ENCODE data around the gene GDPD3. TPM values are rescaled to one million over a fixed set of nuclear protein-coding genes. Genes with fewer than 3 reads are reported as not detected.

GDPD3 gene
- total and polyA plus RNA-seq, 10 of the 15 experiments (the other 5 are each of a cell fraction or from before 2014, with no cell fraction given) = 0.29 to 3.3 (median 0.97) TPM

GRCh38 chr16:30120340-30121105 lies 7.2 kb upstream of the GDPD3 start:
- Histone ChIP-seq H3K79me2 (ENCODE audit: control insufficient read depth, insufficient read depth, low read length) (no peaks in the 10 kb centered on the region; the same call in 1 of the 2 replicates), H3K27me3 (replicated peaks in 1 of 2; ENCODE audit: control insufficient read depth in 2 of 2, insufficient read depth in 2 of 2, low read length in 1 of 2) (no peaks in the 10 kb centered on the region), H3K9me3 (replicated peaks; ENCODE audit: control insufficient read depth, insufficient read depth, low read length) (no peaks in the 10 kb centered on the region), H3K27ac (ENCODE audit: control insufficient read depth, insufficient read depth) (no peak overlapping the region), H3K4me3 (no peak overlapping the region), H3K4me1 (ENCODE audit: control insufficient read depth, insufficient read depth, low read length) (peaks cover 9% of the 10 kb centered on the region), H3K36me3 (ENCODE audit: control insufficient read depth in 2 of 2, insufficient read depth in 2 of 2, low read length in 1 of 2) (no peaks in the 10 kb centered on the region; a peak in 1 of 4 replicates), H4K20me1 (ENCODE audit: control insufficient read depth, insufficient read depth) (no peaks in the 10 kb centered on the region), H3K4me2 (ENCODE audit: control insufficient read depth, insufficient read depth) (no peak overlapping the region), H3K9ac (ENCODE audit: control insufficient read depth, insufficient read depth, low read length) (no peak overlapping the region), H2AFZ (ENCODE audit: control insufficient read depth, low read depth, low read length) (no peak overlapping the region)
- CTCF ChIA-PET = interaction anchor here (0.9 to 2.3 kb wide), 4 partner anchors 8 to 289 kb away, joined by 3 to 7 read pairs (median 4); partner anchors contain the start of gene TBX6
- DNase-seq (ENCODE audit: low read depth, low spot score) = no peak
- RAD21 ChIA-PET (ENCODE audit: unreplicated experiment) = interaction anchor here (1.6 to 1.7 kb wide), 2 partner anchors 9 to 65 kb away, joined by 4 to 5 read pairs; no protein-coding TSS in a partner anchor
- TF ChIP-seq ETV6 (conservative IDR thresholded peaks at IDR 0.05 in 1 of 2, IDR thresholded peaks at IDR 0.05 in 1 of 2; ENCODE audit: borderline replicate concordance in 1 of 2, low read depth in 1 of 2) (no peak), RFX5 (IDR thresholded peaks at IDR 0.05; ENCODE audit: low read depth, low read length) (peak; percentile 87), SPI1 (IDR thresholded peaks at IDR 0.05; ENCODE audit: borderline replicate concordance, insufficient read depth, low read depth, low read length) (peak; percentile 8; the same call in 1 of the 2 replicates), CREB1 (IDR thresholded peaks at IDR 0.05; ENCODE audit: low read depth) (peak; percentile 30; the same call in 1 of the 2 replicates)
- POLR2A ChIA-PET = interaction anchor here (0.6 to 1.5 kb wide), 4 partner anchors 51 to 1188 kb away, joined by 3 to 6 read pairs (median 4); partner anchors contain the start of gene CORO1A
- SMC1A ChIA-PET (ENCODE audit: uncharacterized antibody, unreplicated experiment) = interaction anchor here (0.6 to 1.2 kb wide), 2 partner anchors 18 to 63 kb away, joined by 3 read pairs; partner anchors contain the start of gene CORO1A
- no peak for ATAC-seq
- no peak for FAIRE-seq
- 42% methylated on average over 3 of the region's 3 CpGs for WGBS (ENCODE audit: insufficient coverage, insufficient replicate concordance, low lambda C conversion rate, missing lambda C conversion rate)
- no TSS peak for BruUV-seq (replicated peaks)
- in situ Hi-C loops (cut with MboI) = no loop called here
- intact Hi-C loops (cut with micrococcal nuclease; ENCODE audit: unreplicated experiment) = no loop called here

GRCh38 chr16:30119428-30119827 lies 6.1 kb upstream of the GDPD3 start:
- intact Hi-C loops (cut with micrococcal nuclease; ENCODE audit: unreplicated experiment) = no loop called here
- no peaks in the 10 kb centered on the region; a peak in 1 of 4 replicates for H3K36me3 ChIP-seq (ENCODE audit: control insufficient read depth in 2 of 2, insufficient read depth in 2 of 2, low read length in 1 of 2)
- in situ Hi-C loops (cut with MboI) = no loop called here
- TF ChIP-seq, protein P1, sequence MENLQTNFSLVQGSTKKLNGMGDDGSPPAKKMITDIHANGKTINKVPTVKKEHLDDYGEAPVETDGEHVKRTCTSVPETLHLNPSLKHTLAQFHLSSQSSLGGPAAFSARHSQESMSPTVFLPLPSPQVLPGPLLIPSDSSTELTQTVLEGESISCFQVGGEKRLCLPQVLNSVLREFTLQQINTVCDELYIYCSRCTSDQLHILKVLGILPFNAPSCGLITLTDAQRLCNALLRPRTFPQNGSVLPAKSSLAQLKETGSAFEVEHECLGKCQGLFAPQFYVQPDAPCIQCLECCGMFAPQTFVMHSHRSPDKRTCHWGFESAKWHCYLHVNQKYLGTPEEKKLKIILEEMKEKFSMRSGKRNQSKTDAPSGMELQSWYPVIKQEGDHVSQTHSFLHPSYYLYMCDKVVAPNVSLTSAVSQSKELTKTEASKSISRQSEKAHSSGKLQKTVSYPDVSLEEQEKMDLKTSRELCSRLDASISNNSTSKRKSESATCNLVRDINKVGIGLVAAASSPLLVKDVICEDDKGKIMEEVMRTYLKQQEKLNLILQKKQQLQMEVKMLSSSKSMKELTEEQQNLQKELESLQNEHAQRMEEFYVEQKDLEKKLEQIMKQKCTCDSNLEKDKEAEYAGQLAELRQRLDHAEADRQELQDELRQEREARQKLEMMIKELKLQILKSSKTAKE (IDR thresholded peaks at IDR 0.05; ENCODE audit: low read depth, poor library complexity, severe bottlenecking) = no peak
- TF ChIP-seq, protein P2, sequence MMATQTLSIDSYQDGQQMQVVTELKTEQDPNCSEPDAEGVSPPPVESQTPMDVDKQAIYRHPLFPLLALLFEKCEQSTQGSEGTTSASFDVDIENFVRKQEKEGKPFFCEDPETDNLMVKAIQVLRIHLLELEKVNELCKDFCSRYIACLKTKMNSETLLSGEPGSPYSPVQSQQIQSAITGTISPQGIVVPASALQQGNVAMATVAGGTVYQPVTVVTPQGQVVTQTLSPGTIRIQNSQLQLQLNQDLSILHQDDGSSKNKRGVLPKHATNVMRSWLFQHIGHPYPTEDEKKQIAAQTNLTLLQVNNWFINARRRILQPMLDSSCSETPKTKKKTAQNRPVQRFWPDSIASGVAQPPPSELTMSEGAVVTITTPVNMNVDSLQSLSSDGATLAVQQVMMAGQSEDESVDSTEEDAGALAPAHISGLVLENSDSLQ (IDR thresholded peaks at IDR 0.05) = no peak
- peaks cover 11% of the 10 kb centered on the region for H3K4me1 ChIP-seq (ENCODE audit: control insufficient read depth, insufficient read depth, low read length)
- H3K27me3 ChIP-seq (replicated peaks in 1 of 2; ENCODE audit: control insufficient read depth in 2 of 2, insufficient read depth in 2 of 2, low read length in 1 of 2) = no peaks in the 10 kb centered on the region
- H3K4me2 ChIP-seq (ENCODE audit: control insufficient read depth, insufficient read depth) = no peak overlapping the region
- H3K79me2 ChIP-seq (ENCODE audit: control insufficient read depth, insufficient read depth, low read length) = no peaks in the 10 kb centered on the region; the same call in 1 of the 2 replicates
- no TSS peak for BruUV-seq (replicated peaks)
- no peak for FAIRE-seq
- RAD21 ChIA-PET (ENCODE audit: unreplicated experiment) = interaction anchor here (1.6 to 1.7 kb wide), 2 partner anchors 8 to 66 kb away, joined by 4 to 5 read pairs; no protein-coding TSS in a partner anchor
- POLR2A ChIA-PET = interaction anchor here (1.5 kb wide), 1 partner anchor 66 kb away, joined by 3 read pairs; no protein-coding TSS in a partner anchor
- H3K27ac ChIP-seq (ENCODE audit: control insufficient read depth, insufficient read depth) = no peak overlapping the region
- no peak for DNase-seq (ENCODE audit: low read depth, low spot score)
- no peaks in the 10 kb centered on the region for H4K20me1 ChIP-seq (ENCODE audit: control insufficient read depth, insufficient read depth)
- H3K9me3 ChIP-seq (replicated peaks; ENCODE audit: control insufficient read depth, insufficient read depth, low read length) = no peaks in the 10 kb centered on the region
- CTCF ChIA-PET = interaction anchor here (0.9 kb wide), 1 partner anchor 35 kb away, joined by 5 read pairs; no protein-coding TSS in a partner anchor
- ATAC-seq = no peak
- H2AFZ ChIP-seq (ENCODE audit: control insufficient read depth, low read depth, low read length) = no peak overlapping the region
- SMC1A ChIA-PET (ENCODE audit: uncharacterized antibody, unreplicated experiment) = no interaction called here
- 98% methylated on average over 2 of the region's 2 CpGs for WGBS (ENCODE audit: insufficient coverage, insufficient replicate concordance, low lambda C conversion rate, missing lambda C conversion rate)
- H3K9ac ChIP-seq (ENCODE audit: control insufficient read depth, insufficient read depth, low read length) = no peak overlapping the region
- no peak overlapping the region for H3K4me3 ChIP-seq
